Smooth muscle cell (in vitro differentiated cells): ENCODE measurements around the gene VIPAS39. TPM values are rescaled to one million over a fixed set of nuclear protein-coding genes. Genes with fewer than 3 reads are reported as not detected.

Source experiments
- DNase-seq: peaks from one replicate; lab custom pipeline; 2025; ENCODE audit not compliant: unreplicated experiment; lab: John Stamatoyannopoulos, UW
- H2AFZ ChIP-seq: fragments of 200-600 bp; sonication (generic); 2 replicates; pipeline ENCODE4 v1.6.0; 2016; ENCODE audit warnings: antibody characterized with exemption, low read depth, mild to moderate bottlenecking
- H3F3A ChIP-seq: fragments of 200-600 bp; sonication (generic); 2 replicates; pipeline ENCODE4 v1.6.0; 2017; ENCODE audit warnings: antibody characterized with exemption, low read depth
- H3K27ac ChIP-seq: fragments of 200-600 bp; sonication (generic); 2 replicates; pipeline ENCODE4 v1.5.1; 2016; ENCODE audit warnings: low read depth, mild to moderate bottlenecking
- H3K27me3 ChIP-seq: fragments of 200-600 bp; sonication (generic); 2 replicates; pipeline ENCODE4 v1.6.1; 2016; ENCODE audit warnings: low read depth, mild to moderate bottlenecking
- H3K36me3 ChIP-seq: fragments of 200-600 bp; sonication (generic); 2 replicates; pipeline ENCODE4 v1.5.1; 2016; ENCODE audit warnings: low read depth
- H3K4me1 ChIP-seq: fragments of 200-600 bp; sonication (generic); 2 replicates; pipeline ENCODE4 v1.5.1; 2016; ENCODE audit warnings: low read depth
- H3K4me2 ChIP-seq: fragments of 200-600 bp; sonication (generic); 2 replicates; pipeline ENCODE4 v1.6.0; 2016; ENCODE audit warnings: mild to moderate bottlenecking
- H3K4me3 ChIP-seq: fragments of 200-600 bp; sonication (generic); 2 replicates; pipeline ENCODE4 v1.5.1; 2016; ENCODE audit warnings: mild to moderate bottlenecking
- H3K79me2 ChIP-seq: fragments of 200-600 bp; sonication (generic); 2 replicates; pipeline ENCODE4 v1.6.0; 2016; ENCODE audit warnings: low read depth, mild to moderate bottlenecking
- H3K9ac ChIP-seq: fragments of 200-600 bp; sonication (generic); 2 replicates; pipeline ENCODE4 v1.6.0; 2016; ENCODE audit warnings: low read depth
- H3K9me3 ChIP-seq: fragments of 200-600 bp; sonication (generic); replicated peaks from 2 replicates; pipeline ENCODE4 v1.5.1; 2016; ENCODE audit warnings: low read depth
- H4K20me1 ChIP-seq: fragments of 200-600 bp; sonication (generic); 2 replicates; pipeline ENCODE4 v1.6.0; 2016; ENCODE audit warnings: low read depth
- CTCF ChIP-seq: fragments of 200-600 bp; sonication (generic); IDR thresholded peaks from 2 replicates; pipeline ENCODE4 v1.5.1; 2017; ENCODE audit warnings: borderline replicate concordance, mild to moderate bottlenecking, antibody characterized with exemption; ENCODE audit not compliant: insufficient read depth, poor library complexity, severe bottlenecking
- WGBS: methylation state at CpG from one replicate; pipeline ENCODE4 v1.1.7; 2016; ENCODE audit warnings: low lambda C conversion rate; 5-methylcytosine and 5-hydroxymethylcytosine counted together
- polyA plus RNA-seq: library from polyadenylated mRNA; unstranded; fragments of >200 nt; fragmentation: Nextera tagmentation; extraction: Ambion mirVana; gene quantifications from 2 replicates; pipeline ENCODE4 v1.2.1, GENCODE V29; 2016
- total RNA-seq: library from RNA; depleted of rRNA; stranded (reverse); fragments of >200 nt; gene quantifications from 2 replicates; pipeline ENCODE4 v1.2.3, GENCODE V29; 2014

The VIPAS39 gene
- total and polyA plus RNA-seq, 2 experiments from 2014 or later: 12.3 to 55.5 TPM

GRCh38 chr14:77482422-77482821, 25.0 kb upstream of the VIPAS39 start:
- TF ChIP-seq CTCF: no peak
- Histone ChIP-seq H3K27ac (no peak overlapping the region), H3K4me2 (no peak overlapping the region), H3K36me3 (no peaks in the 10 kb centered on the region), H2AFZ (no peak overlapping the region), H3K79me2 (no peaks in the 10 kb centered on the region), H3F3A (no peaks in the 10 kb centered on the region), H3K4me3 (no peak overlapping the region), H3K9me3 (no peaks in the 10 kb centered on the region), H3K9ac (no peak overlapping the region), H3K4me1 (no peaks in the 10 kb centered on the region), H3K27me3 (no peaks in the 10 kb centered on the region), H4K20me1 (no peaks in the 10 kb centered on the region)
- no peak for DNase-seq
- 90% methylated on average over 8 of the region's 8 CpGs for WGBS

DNA sequence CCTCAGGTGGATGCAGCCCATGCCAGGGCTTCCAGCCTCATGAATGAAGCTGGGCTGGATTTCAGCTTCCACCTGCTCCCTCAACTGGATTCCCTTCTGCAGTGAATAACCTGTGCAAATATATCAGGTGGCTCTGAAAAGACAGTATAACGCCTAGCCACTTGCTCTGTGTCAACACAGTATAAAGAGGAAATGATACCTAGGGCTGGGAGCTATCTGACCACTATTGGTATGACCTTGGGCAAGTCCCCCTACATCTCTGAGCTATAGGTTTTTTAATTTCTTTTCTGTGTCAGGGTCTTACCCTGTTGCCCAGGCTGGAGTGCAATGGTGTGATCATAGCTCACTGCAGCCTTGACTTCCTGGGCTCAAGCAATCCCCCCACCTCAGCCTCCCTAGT, 21.4 kb upstream of the VIPAS39 start:
- Histone ChIP-seq H3K27ac (no peak overlapping the region), H3F3A (no peaks in the 10 kb centered on the region), H3K9me3 (no peaks in the 10 kb centered on the region), H4K20me1 (no peaks in the 10 kb centered on the region), H3K27me3 (no peaks in the 10 kb centered on the region), H3K9ac (no peak overlapping the region), H3K36me3 (no peaks in the 10 kb centered on the region), H2AFZ (no peak overlapping the region), H3K4me2 (no peak overlapping the region), H3K4me1 (no peaks in the 10 kb centered on the region), H3K4me3 (no peak overlapping the region), H3K79me2 (no peaks in the 10 kb centered on the region)
- TF ChIP-seq CTCF: no peak
- no peak for DNase-seq
- WGBS: 92% methylated on average over 1 of the region's 1 CpG

GRCh38 chr14:77478029-77478428, 20.6 kb upstream of the VIPAS39 start:
- DNase-seq: no peak
- Histone ChIP-seq H3K9ac (no peak overlapping the region), H3K9me3 (no peaks in the 10 kb centered on the region), H3K79me2 (no peaks in the 10 kb centered on the region), H4K20me1 (no peaks in the 10 kb centered on the region), H3K4me1 (no peaks in the 10 kb centered on the region), H3K4me2 (no peak overlapping the region), H3K27me3 (no peaks in the 10 kb centered on the region), H3K27ac (no peak overlapping the region), H2AFZ (no peak overlapping the region), H3K4me3 (no peak overlapping the region), H3F3A (no peaks in the 10 kb centered on the region), H3K36me3 (no peaks in the 10 kb centered on the region)
- 97% methylated on average over 5 of the region's 5 CpGs for WGBS
- TF ChIP-seq CTCF: no peak

GRCh38 chr14:77475432-77476115, 18.2 kb upstream of the VIPAS39 start:
- H3K27me3 ChIP-seq: no peaks in the 10 kb centered on the region
- H3K4me3 ChIP-seq: no peak overlapping the region
- no peak overlapping the region for H3K27ac ChIP-seq
- no peak for TF ChIP-seq CTCF
- H3K79me2 ChIP-seq: no peaks in the 10 kb centered on the region
- no peak overlapping the region for H3K4me2 ChIP-seq
- no peak overlapping the region for H3K9ac ChIP-seq
- no peak overlapping the region for H2AFZ ChIP-seq
- H3K4me1 ChIP-seq: no peaks in the 10 kb centered on the region
- 93% methylated on average over 35 of the region's 35 CpGs for WGBS
- no peaks in the 10 kb centered on the region for H3K36me3 ChIP-seq
- H3F3A ChIP-seq: no peaks in the 10 kb centered on the region
- H3K9me3 ChIP-seq: no peaks in the 10 kb centered on the region
- DNase-seq: no peak
- no peaks in the 10 kb centered on the region for H4K20me1 ChIP-seq
